Body of pancreas (tissue), 4 donors: ENCODE results near the gene GRIA3.

ENCODE experiments used
- POLR2A ChIP-seq, 3 donors: fragments of 450-650 bp; IDR thresholded peaks; one replicate each; pipeline ENCODE4 v1.6.1; 2016; ENCODE audit warnings: antibody characterized with exemption in 3 of 3, mild to moderate bottlenecking in 2 of 3
- TF ChIP-seq, protein P1 (sequence below), 7 experiments: fragments of 450-650 bp in 4 of 7; fragments of 200-600 bp in 3 of 7; sonication (generic) in 3 of 7; IDR thresholded peaks; one replicate each; pipeline ENCODE4 v1.5.1; 2016 to 2019; ENCODE audit warnings: antibody characterized with exemption in 7 of 7

DNA sequence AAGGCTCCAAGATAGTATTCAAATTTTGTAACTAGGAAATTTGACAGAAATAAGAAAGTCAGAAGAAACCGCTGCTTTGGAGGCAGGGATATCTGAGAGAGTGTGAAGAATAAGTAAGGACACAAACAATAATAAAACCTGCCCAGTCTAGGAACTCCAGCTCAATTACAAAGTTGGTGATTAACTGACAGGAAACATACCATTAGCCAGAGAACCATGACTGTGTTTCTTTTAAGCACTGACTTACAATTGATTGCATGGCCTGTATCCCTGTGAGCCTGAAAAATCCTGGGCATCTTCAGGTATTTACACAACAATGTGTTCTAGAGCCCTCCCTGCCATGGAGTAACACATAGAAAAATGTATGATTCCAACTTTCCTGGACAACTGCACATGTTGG lies 127.4 kb downstream of the GRIA3 start:
- TF ChIP-seq, protein P1, sequence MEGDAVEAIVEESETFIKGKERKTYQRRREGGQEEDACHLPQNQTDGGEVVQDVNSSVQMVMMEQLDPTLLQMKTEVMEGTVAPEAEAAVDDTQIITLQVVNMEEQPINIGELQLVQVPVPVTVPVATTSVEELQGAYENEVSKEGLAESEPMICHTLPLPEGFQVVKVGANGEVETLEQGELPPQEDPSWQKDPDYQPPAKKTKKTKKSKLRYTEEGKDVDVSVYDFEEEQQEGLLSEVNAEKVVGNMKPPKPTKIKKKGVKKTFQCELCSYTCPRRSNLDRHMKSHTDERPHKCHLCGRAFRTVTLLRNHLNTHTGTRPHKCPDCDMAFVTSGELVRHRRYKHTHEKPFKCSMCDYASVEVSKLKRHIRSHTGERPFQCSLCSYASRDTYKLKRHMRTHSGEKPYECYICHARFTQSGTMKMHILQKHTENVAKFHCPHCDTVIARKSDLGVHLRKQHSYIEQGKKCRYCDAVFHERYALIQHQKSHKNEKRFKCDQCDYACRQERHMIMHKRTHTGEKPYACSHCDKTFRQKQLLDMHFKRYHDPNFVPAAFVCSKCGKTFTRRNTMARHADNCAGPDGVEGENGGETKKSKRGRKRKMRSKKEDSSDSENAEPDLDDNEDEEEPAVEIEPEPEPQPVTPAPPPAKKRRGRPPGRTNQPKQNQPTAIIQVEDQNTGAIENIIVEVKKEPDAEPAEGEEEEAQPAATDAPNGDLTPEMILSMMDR (IDR thresholded peaks at IDR 0.05) = no peak
- TF ChIP-seq POLR2A (IDR thresholded peaks at IDR 0.05) = no peak
